Fibroblast of pulmonary artery (primary cell): ENCODE data around the gene DHRS3.

ENCODE experiments used
- DNase-seq: peaks from one replicate; pipeline ENCODE4 v3.0.0-alpha.2; 2010; ENCODE audit warnings: low read depth
- H3K4me3 ChIP-seq: replicated peaks from 2 replicates; pipeline ENCODE4 v1.5.1; 2011; ENCODE audit warnings: low read depth, mild to moderate bottlenecking, control low read depth, low read length, moderate library complexity
- CTCF ChIP-seq: IDR thresholded peaks from 2 replicates; pipeline ENCODE4 v1.5.1; 2011; ENCODE audit warnings: mild to moderate bottlenecking, control low read depth, low read length, inconsistent platforms; ENCODE audit errors: missing control alignments

Gene DHRS3

DNA sequence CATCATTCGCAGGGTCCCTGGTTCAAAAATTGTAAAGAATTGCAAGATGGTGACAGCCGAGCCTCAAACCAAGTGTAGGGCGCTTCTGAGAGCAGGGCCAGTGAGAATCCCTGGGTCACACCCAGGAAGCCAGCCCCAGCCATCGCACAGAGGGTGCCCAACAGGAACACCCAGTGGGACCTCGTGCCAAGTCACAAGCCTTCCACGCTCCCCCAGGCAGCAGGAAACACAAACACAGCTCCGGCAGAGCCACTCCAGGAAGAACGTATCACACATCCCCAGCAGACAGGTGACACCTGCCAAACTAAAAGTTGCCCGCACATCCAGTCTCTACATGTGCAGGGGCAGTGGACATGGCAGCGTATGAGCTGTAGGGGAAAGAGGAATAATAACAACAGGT lies 20.2 kb downstream of the DHRS3 start:
- no peak overlapping the region for H3K4me3 ChIP-seq
- TF ChIP-seq CTCF = no peak
- DNase-seq = no peak

GRCh38 chr1:12596007-12596821 lies 21.8 kb downstream of the DHRS3 start:
- peak; percentile 97 for DNase-seq
- peak overlapping the region; percentile 42 for H3K4me3 ChIP-seq
- no peak for TF ChIP-seq CTCF

GRCh38 chr1:12595757-12596006 lies 22.3 kb downstream of the DHRS3 start:
- no peak for DNase-seq
- no peak for TF ChIP-seq CTCF
- peak overlapping the region; percentile 42 for H3K4me3 ChIP-seq

DNA sequence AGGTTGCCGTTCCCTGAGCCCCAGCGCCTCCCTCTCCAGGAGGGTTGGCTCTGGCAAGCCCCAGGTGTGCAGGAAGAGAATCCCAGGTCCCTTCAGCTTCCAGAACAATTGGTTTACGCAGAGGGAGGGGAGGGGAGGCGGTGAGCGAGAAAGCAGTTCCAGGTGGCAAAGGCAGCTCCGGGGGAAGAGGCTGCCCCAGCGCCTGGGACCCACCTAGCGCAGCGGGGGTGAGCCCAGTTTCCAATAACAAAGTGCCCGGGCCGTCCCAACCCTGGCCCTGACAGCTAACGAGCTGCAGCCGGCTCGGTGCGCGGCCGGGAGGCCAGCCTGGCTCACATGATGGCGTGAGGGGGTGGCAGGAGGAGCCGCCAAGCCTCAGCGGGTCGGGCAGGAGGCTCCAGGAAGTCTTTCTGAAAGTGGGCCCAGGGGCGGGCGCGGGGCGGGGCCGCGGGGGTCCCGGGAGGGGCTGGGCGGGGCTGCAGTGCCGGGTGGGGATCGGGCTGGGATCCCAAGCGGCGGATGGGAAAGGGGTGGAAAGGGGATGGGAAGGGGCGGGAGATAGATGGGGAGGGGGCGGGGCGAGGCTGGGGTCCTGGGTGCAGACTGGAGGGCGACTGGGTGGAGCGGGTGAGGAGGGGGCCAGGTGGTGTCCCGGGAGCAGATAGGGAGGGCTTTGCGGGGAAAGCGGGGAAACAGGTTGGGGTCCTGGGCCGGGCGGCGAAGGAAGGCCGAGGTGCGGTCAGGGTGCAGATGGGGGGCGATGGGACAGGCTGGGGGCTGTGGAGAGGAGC lies 22.8 kb downstream of the DHRS3 start:
- no peak for TF ChIP-seq CTCF
- peak; percentile 69 for DNase-seq
- peak overlapping the region; percentile 42 for H3K4me3 ChIP-seq

GRCh38 chr1:12594490-12594889 lies 23.5 kb downstream of the DHRS3 start:
- no peak for TF ChIP-seq CTCF
- H3K4me3 ChIP-seq = no peak overlapping the region
- no peak for DNase-seq

- TF ChIP-seq CTCF = no peak
- peak; percentile 72 for DNase-seq
- H3K4me3 ChIP-seq = no peak overlapping the region
Measured at GRCh38 chr1:12593621-12594066, 24.4 kb downstream of the DHRS3 start.
